ENCODE measurements around the gene ORM2.
"Not testable (repeated sequence)": the region's sequence is repeated elsewhere in the genome, so short reads cannot be mapped to it uniquely, and the experiment has no call there.

ORM2 gene

GRCh38 chr9:114329625-114330022 lies at the start of gene ORM2:
Gene ORM2 (plus strand): TSS chr9:114329869. CDS start chr9:114329905, 36 bp downstream.
- not testable (repeated sequence) for DNase-seq (ENCODE audit: low spot score)

GRCh38 chr9:114280636-114281472 lies 48.8 kb upstream of the ORM2 start:
- no peak for DNase-seq (ENCODE audit: low spot score)

GRCh38 chr9:114281473-114282103 lies 48.1 kb upstream of the ORM2 start:
- no peak for DNase-seq (ENCODE audit: low spot score)

GRCh38 chr9:114282104-114282485 lies 47.6 kb upstream of the ORM2 start:
- DNase-seq (ENCODE audit: low spot score): no peak

- no peak for DNase-seq (ENCODE audit: low spot score)
Observed at GRCh38 chr9:114282507-114282906, 47.2 kb upstream of the ORM2 start.

- no peak for DNase-seq (ENCODE audit: low spot score)
Observed at GRCh38 chr9:114282926-114283325, 46.7 kb upstream of the ORM2 start.

GRCh38 chr9:114283551-114284111 lies 46.0 kb upstream of the ORM2 start:
- no peak for DNase-seq (ENCODE audit: low spot score)

- DNase-seq (ENCODE audit: low spot score): no peak
Observed at GRCh38 chr9:114284316-114285060, 45.2 kb upstream of the ORM2 start.

- no peak for DNase-seq (ENCODE audit: low spot score)
Observed at GRCh38 chr9:114285166-114285867, 44.4 kb upstream of the ORM2 start.

- DNase-seq (ENCODE audit: low spot score): no peak
Observed at GRCh38 chr9:114286146-114286679, 43.5 kb upstream of the ORM2 start.

GRCh38 chr9:114287001-114287762 lies 42.5 kb upstream of the ORM2 start:
- DNase-seq (ENCODE audit: low spot score): no peak

- no peak for DNase-seq (ENCODE audit: low spot score)
Observed at GRCh38 chr9:114287763-114288192, 41.9 kb upstream of the ORM2 start.

- peak; percentile 32 for DNase-seq (ENCODE audit: low spot score)
Observed at GRCh38 chr9:114288193-114289091, 41.2 kb upstream of the ORM2 start.

GRCh38 chr9:114289106-114289505 lies 40.6 kb upstream of the ORM2 start:
- DNase-seq (ENCODE audit: low spot score): no peak

GRCh38 chr9:114289571-114290481 lies 39.8 kb upstream of the ORM2 start:
- no peak for DNase-seq (ENCODE audit: low spot score)

GRCh38 chr9:114290561-114290986 lies 39.1 kb upstream of the ORM2 start:
- no peak for DNase-seq (ENCODE audit: low spot score)

GRCh38 chr9:114291064-114291474 lies 38.6 kb upstream of the ORM2 start:
- DNase-seq (ENCODE audit: low spot score): peak; percentile 44

- no peak for DNase-seq (ENCODE audit: low spot score)
Observed at GRCh38 chr9:114291886-114292590, 37.6 kb upstream of the ORM2 start.
